Activated CD4-positive, alpha-beta T cell treated with anti-CD3 and anti-CD28 coated beads for 48 hours (primary cell): Measurements from ENCODE around the gene BATF3.
"Not testable (repeated sequence)": the region's sequence is repeated elsewhere in the genome, so short reads cannot be mapped to it uniquely, and the experiment has no call there.

ENCODE experiments used
- DNase-seq: peaks from one replicate; pipeline ENCODE4 v3.0.0-alpha.2; 2020

BATF3 gene

GRCh38 chr1:212655668-212656440 lies 43.8 kb downstream of the BATF3 start:
- no peak for DNase-seq

DNA sequence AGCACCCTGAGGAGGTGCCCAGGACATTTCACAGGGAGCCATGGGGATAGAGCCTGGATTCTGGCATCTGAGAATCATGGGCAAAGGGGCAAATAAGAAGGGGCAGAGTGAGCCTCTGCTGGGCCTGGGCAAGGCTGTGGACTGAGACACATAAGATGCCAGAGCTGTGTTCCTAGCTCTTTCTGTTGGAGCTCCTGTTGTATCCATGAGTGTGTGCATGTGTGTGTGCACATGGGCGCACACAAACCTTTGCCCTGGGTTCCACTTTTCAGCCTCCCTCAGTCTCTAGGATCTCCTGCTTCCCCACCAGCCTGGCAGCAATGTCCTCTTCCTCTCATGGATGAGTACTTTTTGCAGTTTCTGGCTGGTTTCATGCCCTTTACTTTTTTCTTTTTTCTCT lies 47.0 kb downstream of the BATF3 start:
- no peak for DNase-seq

DNA sequence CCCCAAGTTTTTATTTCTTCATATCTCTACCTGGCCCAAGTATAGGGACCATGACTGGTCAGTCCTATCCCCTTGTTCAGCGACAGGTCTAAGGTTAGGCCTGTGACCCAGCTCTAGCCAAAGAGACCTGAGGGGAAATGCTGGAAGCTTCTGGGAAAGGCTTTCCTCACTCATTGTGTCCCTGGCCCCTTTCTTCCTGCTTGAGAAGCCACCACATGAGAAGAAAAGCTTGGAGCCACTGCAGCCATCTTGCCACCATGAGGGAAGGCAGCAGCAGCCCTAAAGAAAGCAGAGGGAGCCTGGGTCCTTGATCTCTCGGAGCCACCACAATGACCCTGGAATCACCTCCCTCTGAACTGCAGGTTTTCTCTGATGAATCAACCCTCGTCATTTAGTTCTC lies 47.7 kb downstream of the BATF3 start:
- DNase-seq, result no peak

DNA sequence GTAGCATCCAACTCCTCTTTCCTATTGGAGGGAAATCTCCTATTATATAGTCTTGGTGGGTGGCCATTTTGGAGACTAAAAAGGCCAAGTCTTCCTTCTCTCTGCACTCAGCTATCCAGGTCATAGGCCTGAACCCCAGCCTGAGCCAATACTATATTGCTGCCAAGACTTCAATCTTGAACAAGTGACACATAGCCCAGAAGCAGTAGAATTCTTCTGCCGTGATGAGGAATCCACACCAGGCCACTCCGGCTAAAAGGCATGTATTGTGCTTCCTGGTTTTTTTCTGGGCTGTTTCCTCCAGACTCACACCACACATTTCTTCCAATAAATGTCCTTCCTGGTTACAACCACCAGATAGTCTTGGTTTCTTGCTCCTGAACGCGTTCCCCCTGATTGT lies 48.1 kb downstream of the BATF3 start:
- no peak for DNase-seq

DNA sequence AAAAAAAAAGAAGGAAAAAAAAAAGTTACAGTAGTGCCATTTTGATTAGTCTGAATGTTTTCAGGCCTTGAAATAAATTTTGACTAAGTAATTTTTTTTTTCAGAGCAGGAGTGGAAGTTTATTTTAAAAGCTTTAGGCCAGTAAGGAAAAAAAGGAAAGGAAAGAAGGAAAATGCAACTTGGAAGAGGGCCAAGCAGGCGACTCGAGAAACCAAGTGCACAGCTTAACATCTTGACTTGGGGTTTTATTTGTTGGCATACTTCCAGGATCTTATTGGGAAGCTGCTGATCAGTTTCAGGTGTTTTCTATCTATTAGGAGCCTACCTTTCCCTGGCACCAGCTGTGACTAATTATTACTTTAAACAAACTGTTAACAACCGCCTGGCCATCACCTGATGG lies 49.4 kb downstream of the BATF3 start:
- no peak for DNase-seq

- DNase-seq, result no peak
Measured at GRCh38 chr1:212649020-212649419, 50.6 kb downstream of the BATF3 start.

GRCh38 chr1:212648431-212648830 lies 51.2 kb downstream of the BATF3 start:
- no peak for DNase-seq

DNA sequence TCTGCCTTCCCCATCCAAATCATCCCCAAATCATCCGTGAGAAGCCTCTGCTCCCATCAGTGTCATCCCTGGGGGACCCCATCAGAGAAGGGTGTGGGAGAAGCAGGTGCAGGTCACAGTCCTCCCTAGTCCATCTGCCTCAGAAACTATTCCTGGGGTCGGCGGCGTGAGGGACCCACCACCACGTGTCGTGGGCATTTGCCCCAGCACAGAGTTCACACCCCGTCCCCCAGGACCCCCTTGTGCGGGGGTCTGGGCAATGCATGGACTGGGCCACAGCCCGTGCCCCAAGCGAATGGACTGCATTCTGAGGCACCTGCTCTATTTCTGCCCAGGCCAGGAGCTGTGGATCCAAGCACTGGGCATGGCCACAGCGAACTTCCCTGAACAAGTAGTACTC lies 52.6 kb downstream of the BATF3 start:
- DNase-seq, result no peak

- no peak for DNase-seq
Measured at GRCh38 chr1:212646588-212646987, 53.1 kb downstream of the BATF3 start.

DNA sequence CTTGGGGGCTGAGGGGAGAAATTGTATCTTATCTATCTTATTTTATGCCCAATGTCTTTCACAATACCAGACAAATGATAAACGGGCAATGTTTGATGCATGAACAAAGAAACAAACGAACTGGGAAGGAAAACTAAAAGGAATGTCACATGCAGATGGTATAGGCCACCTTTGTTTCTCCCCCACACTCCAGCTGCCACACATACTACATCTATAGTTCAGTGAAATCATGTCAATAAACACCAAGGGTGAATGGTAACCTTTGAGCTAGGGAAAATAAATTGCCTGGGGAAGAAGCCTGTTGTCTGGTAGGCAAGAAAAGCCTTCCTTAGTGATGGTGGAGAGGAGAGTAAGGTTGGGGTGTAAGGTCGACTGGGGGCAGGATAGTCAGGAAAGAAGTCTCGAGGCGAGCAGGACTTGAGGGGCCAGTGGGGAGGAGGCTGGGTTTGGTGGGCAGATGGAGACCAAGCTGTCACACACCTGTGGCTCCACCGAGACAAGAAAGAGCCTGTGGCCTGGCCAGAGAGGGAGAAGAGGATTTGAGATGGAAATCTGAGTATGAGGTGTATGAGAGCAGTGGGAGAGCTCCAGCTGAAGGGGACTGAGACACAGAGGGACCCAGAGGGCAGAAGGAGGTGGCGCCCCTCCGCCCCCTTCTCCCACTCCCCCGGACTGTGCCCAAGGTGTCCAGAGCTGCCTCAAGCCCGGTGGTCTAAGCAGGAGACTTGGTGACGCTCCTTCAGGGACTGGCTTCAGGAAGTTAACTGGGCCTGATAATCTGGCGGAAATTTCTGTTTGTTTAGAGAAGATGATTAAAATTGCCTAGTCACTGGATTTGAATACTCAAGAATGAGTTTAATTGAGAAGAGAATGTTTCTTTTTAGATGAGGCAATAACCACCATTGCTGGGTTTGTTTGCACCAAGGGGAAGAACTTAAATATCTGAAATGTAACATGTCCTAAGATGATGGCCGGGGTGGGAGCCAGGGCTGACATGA lies 53.8 kb downstream of the BATF3 start:
- no peak for DNase-seq

DNA sequence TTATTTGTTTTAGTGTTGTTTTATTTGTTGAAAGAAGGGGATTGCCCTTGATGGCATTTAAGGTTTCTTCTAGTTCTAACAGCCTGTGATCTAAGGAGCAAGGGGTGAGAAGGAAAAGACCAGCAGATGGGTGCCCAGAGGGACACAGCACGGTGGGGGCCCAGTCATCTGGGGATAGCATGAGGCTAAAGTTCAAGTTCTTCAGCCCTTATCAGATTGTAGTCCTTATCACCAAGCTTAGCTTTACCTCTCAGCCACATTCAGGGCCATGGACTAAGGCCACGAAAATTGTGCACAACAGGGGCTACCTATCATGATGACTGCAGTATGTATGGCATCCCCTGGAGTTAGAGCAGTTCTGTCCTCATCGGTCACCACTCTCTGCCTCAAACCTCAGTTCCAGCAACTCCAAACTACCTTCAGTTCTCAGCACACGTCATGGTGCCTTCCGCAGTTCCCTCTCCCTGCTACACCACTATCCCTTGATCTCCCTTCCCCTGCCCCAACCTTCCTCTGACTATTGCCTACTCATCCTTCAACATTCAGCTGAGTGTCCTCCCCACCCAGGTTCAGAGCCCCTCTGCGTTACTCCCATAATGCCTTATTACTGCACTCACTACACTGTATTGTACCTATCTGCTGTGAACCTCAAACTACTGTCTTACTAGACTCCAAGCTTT lies 54.6 kb downstream of the BATF3 start:
- DNase-seq, result no peak

DNA sequence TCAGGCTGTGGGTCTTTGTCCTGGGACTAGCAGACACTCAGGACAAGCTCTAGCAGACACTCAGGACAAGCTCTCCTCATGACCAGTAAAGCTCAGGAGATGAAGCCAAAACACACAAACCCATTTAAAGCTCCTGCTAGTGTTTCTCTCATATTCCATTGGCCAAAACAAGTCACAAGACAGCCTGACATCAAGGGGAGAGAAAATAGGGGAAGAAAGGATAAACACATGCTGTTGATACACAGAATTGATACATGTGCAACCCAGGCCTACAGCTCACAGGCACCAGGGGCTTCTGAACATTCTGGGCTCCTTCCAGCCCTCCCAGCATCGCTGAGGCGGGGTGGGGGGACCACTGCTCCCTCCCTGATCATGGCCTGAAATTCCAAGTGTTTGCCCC lies 55.8 kb downstream of the BATF3 start:
- no peak for DNase-seq

- DNase-seq, result no peak
Measured at GRCh38 chr1:212641956-212642355, 57.7 kb downstream of the BATF3 start.

DNA sequence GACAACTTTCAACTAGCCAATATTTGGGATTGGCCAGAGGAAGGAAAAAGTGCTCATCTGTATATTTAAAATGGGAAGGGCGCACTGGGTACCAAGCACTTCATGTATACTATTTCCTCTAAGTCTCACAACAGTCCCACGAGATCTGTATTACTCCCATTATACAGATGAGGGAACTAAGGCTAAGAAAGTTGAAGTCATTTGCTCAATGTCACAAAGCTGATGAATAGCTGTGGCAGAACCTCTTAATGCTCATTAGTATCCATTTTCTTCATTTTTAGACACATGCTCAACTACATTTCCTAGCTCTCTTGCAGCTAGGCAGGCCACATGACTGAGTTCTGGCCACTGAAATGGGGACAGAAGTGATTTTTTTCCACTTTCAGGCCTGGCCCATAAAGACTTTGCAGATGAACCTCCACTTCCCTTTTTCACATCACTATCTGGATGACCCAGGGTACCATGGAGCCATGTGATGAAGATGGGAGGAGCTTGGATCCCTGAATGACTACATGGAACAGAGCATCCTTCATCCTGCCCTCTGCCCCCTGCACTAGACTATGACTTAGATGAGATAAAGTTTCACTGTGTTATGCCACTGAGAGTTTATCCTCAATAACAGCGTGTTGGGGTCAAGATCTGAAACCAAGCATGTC lies 59.3 kb downstream of the BATF3 start:
- no peak for DNase-seq

DNA sequence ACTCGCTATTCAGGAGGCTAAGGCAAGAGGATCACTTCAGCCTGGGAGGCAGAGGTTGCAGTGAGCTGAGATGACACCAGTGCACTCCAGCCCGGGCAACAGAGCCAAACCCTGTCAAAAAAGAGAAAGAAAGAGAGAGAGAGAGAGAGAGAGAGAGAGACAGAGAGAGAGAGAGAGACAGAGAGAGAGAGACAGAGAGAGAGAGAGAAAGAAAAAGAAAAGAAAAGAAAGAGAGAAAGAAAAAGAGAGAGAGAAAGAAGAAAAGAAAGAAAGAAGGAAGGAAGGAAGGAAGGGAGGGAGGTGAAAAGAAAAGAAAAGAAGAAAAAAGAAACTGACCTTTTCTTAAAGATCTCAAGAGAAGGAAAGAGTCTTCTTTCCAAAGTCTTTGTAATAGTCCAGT lies 60.1 kb downstream of the BATF3 start:
- DNase-seq, result not testable (repeated sequence)

- DNase-seq, result no peak
Measured at GRCh38 chr1:212638492-212639151, 61.0 kb downstream of the BATF3 start.

GRCh38 chr1:212637902-212638301 lies 61.7 kb downstream of the BATF3 start:
- no peak for DNase-seq
